HL-60/S4 (cell line): ENCODE data around the gene KATNAL2.
"Not testable (repeated sequence)": the region's sequence is repeated elsewhere in the genome, so short reads cannot be mapped to it uniquely, and the experiment has no call there.

ENCODE experiments used
- in situ Hi-C: fragments of 300-500 bp; cut with MboI; formaldehyde crosslinking; loops from 2 replicates; pipeline ENCODE4 v1.14.3; 2022; ENCODE audit warnings: low sequenced_read_pairs

Gene KATNAL2

GRCh38 chr18:47030887-47031286 is 113.5 kb downstream of the KATNAL2 start:
- in situ Hi-C loops: not testable (repeated sequence)

- in situ Hi-C loops: no loop called here
These were observed 115.5 kb downstream of the KATNAL2 start for GRCh38 chr18:47032945-47033344.

DNA sequence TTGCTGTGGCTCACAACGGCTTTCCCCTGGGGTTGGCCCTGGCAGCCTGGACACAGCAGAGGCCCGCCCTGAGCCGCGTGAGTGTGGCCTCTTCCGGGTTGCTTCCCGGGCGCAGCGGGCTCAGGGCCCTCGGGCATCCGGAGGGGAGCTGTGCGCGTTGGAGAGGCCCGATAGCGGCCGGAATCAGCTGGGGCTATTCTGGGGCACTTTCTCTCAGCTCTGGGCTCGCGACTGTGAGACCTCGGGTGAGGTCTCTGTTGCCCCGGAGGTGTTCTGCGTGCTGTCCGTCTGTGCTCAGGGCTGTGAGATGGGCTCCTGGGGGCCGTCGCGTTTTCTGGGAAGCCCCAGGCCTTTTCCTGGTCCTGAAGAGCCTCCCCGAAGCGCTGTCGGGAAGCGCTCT is 117.2 kb downstream of the KATNAL2 start:
- in situ Hi-C loops: not testable (repeated sequence)

- in situ Hi-C loops: no loop called here
These were observed 117.8 kb downstream of the KATNAL2 start, which contains the start of gene ELOA2 for GRCh38 chr18:47035156-47035671. Gene ELOA2 (minus strand): TSS chr18:47035621. CDS start chr18:47035264, 357 bp downstream.

GRCh38 chr18:47036298-47036874 is 119.0 kb downstream of the KATNAL2 start:
- in situ Hi-C loops: no loop called here

- in situ Hi-C loops: no loop called here
These were observed 119.7 kb downstream of the KATNAL2 start for GRCh38 chr18:47036927-47037578.

DNA sequence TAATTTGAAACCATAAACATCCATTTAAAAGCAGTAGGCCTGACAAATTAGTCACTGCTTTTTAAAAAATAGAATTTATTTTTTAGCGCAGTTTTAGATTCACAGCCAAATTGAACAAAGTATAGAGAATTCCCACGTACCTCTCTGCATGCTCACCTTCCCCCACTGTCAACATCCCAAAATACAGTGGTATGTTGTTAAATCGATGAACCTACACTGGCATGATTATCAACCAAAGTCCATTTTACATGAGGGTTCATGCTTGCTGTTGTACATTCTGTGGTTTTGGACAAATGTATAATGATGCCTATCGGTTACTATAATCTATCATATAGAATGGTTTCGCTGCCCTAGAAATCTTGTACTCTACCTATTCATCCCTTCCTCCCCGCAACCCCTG is 123.6 kb downstream of the KATNAL2 start:
- in situ Hi-C loops: no loop called here

GRCh38 chr18:47050468-47050867 is 133.1 kb downstream of the KATNAL2 start:
- in situ Hi-C loops: no loop called here

GRCh38 chr18:47054369-47054768 is 137.0 kb downstream of the KATNAL2 start:
- in situ Hi-C loops: no loop called here

- in situ Hi-C loops: no loop called here
These were observed 145.1 kb downstream of the KATNAL2 start for GRCh38 chr18:47062471-47062870.

GRCh38 chr18:47063096-47063495 is 145.7 kb downstream of the KATNAL2 start:
- in situ Hi-C loops: no loop called here

DNA sequence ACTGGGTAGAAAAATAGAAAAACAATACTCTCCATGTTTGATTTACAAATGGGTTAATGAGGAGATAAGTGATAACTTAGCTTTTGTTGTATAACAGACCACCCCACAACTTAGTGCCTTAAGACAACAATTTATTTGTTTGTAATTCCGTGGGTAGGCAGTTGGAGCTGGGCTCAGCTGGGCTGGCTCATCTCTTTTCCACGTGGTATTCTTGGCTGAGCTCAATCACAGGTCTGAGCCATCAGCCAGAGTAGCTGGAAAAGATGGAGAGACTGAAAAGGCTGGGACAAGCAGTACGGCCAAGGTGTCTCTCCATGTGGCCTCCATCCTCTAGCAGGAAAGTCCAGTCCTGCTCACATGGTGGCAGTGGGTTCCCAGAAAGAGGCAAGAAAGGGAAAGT is 150.2 kb downstream of the KATNAL2 start:
- in situ Hi-C loops: no loop called here

- in situ Hi-C loops: no loop called here
These were observed 157.9 kb downstream of the KATNAL2 start for GRCh38 chr18:47075098-47075883.

DNA sequence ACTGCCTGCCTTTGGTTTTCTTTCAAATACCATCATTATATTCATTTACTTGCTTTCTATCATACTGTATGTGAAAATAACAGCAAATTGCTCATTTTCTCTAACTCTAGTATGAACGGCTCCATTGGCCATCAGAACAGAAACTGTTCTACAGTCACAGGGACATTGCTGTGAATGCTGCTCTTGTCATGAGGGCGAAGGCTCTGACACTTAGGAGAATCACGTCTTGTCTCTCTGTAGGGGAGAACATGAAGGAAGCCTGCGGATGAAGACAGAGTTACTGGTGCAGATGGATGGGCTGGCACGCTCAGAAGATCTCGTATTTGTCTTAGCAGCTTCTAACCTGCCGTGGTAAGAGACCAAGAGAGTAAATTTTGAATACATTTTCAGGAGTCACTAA is 159.7 kb downstream of the KATNAL2 start:
- in situ Hi-C loops: no loop called here

GRCh38 chr18:47080872-47081271 is 163.5 kb downstream of the KATNAL2 start:
- in situ Hi-C loops: no loop called here

DNA sequence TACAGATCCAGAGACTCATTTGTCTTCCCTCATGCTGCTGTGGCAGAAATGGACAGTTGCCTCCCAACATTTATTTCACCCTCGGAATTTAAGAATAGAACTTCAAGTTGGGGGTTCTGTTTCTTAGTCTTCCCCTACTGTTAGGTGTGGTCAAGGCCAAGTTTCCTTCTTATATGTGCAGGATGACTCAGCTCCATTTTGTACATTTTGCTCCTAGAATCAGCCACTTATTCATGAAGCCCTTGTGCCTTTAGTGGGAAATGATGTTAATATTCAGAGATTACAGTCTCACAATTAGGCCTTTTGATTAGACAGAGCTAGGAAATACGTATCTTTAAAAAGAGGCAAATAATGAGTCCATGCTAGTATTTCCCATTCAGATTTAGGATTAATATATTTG is 164.2 kb downstream of the KATNAL2 start:
- in situ Hi-C loops: no loop called here

GRCh38 chr18:47087676-47088075 is 170.3 kb downstream of the KATNAL2 start:
- in situ Hi-C loops: no loop called here

DNA sequence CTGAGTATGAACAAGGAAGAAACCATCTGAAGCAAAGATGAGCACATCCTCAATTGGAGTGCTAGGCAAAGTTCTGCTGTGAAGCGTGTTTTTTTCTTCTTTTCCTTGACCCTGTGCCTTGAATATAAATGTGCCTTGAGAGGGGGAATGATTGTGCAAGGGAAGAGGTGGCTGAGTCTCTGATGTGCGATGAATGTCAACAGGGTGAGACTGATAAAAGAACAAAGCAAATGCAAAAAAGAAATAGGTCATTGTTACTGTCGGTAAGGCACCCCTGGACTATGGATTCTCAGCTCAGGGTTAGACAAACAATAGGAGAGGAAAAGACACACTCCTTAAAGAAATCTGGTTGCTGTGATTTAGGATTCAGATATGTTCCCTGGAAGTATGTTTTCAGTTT is 178.4 kb downstream of the KATNAL2 start:
- in situ Hi-C loops: no loop called here

- in situ Hi-C loops: no loop called here
These were observed 182.9 kb downstream of the KATNAL2 start for GRCh38 chr18:47100212-47100831.

DNA sequence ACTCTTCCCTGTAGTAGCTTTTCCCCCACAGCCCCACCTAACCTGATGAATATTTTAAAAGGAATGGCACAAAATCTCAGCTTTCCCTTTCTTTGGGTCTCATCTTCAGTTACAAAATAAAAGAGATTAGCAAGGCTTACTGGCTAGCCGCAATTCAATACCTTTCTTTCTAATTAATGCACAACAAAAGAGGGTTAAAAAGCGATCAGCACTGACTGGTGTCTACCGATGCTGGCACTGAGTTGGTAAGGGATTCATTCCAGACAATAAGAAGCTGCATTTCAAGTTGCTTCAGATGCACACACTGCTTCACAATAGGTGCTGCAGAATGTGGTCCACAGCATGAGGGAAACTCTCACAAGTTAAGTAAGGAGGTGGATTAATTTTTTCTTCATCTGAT is 191.0 kb downstream of the KATNAL2 start:
- in situ Hi-C loops: no loop called here

DNA sequence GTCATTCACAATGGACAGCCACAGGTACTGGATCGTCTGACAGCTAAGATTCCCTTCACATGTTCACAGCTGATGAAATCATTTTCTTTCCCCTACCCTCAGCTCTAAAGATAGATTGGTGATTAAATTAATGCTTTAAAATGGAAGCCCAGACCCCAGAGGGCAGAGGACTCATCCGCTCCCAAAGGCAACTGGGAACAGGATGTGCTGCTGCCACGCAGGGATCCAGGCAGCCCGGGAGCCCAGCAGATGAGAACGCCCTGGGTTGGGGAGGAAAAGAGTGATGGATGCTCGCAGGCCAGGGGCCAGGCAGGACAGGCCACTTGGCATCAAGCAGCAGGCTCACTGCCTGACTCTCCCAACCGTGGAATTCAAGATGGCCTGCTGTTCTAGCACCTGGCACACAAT is 191.6 kb downstream of the KATNAL2 start:
- in situ Hi-C loops: no loop called here
